HEK293 (cell line): Measurements from ENCODE around the gene SEC24C.

ENCODE experiments used
- PBX3 ChIP-seq: sonication (generic); formaldehyde crosslinking; IDR thresholded peaks from 2 replicates; pipeline ENCODE4 v1.8.1; 2022; ENCODE audit warnings: mild to moderate bottlenecking, moderate library complexity, missing genetic modification reagents
- REST ChIP-seq: fragments of 450-650 bp; formaldehyde crosslinking; IDR thresholded peaks from 2 replicates; pipeline ENCODE4 v1.5.1; 2016; ENCODE audit warnings: missing biosample characterization, missing genetic modification characterization
- TSHZ1 ChIP-seq: fragments of 450-650 bp; formaldehyde crosslinking; IDR thresholded peaks from 2 replicates; pipeline ENCODE4 v1.5.1; 2016; ENCODE audit warnings: missing biosample characterization, missing genetic modification characterization, borderline replicate concordance
- ZBTB21 ChIP-seq: fragments of 450-650 bp; formaldehyde crosslinking; IDR thresholded peaks from 2 replicates; pipeline ENCODE4 v1.5.1; 2017; ENCODE audit warnings: missing biosample characterization, missing genetic modification characterization
- ZBTB44 ChIP-seq: fragments of 450-650 bp; IDR thresholded peaks from 2 replicates; pipeline ENCODE4 v1.5.1; 2018; ENCODE audit warnings: missing biosample characterization, mild to moderate bottlenecking, missing genetic modification characterization
- ZBTB48 ChIP-seq: fragments of 450-650 bp; formaldehyde crosslinking; IDR thresholded peaks from 2 replicates; pipeline ENCODE4 v1.5.1; 2016; ENCODE audit warnings: missing biosample characterization, missing genetic modification characterization
- ZFHX2 ChIP-seq: fragments of 450-650 bp; formaldehyde crosslinking; conservative IDR thresholded peaks from 2 replicates; pipeline ENCODE4 v1.5.1; 2016; ENCODE audit warnings: missing biosample characterization, missing genetic modification characterization
- ZFP69B ChIP-seq: fragments of 450-650 bp; formaldehyde crosslinking; IDR thresholded peaks from 2 replicates; pipeline ENCODE4 v1.5.1; 2016; ENCODE audit warnings: missing biosample characterization, missing genetic modification characterization
- ZNF174 ChIP-seq: fragments of 450-650 bp; formaldehyde crosslinking; IDR thresholded peaks from 2 replicates; pipeline ENCODE4 v1.5.0; 2017; ENCODE audit warnings: missing biosample characterization, mild to moderate bottlenecking, missing genetic modification characterization
- ZNF248 ChIP-seq: fragments of 450-650 bp; formaldehyde crosslinking; IDR thresholded peaks from 2 replicates; pipeline ENCODE4 v1.5.1; 2017; ENCODE audit warnings: missing biosample characterization, missing genetic modification characterization
- ZNF341 ChIP-seq: fragments of 450-650 bp; formaldehyde crosslinking; IDR thresholded peaks from 2 replicates; pipeline ENCODE4; 2016; ENCODE audit warnings: low read depth, missing biosample characterization, missing genetic modification characterization
- ZNF404 ChIP-seq: fragments of 450-650 bp; formaldehyde crosslinking; IDR thresholded peaks from 2 replicates; pipeline ENCODE4 v1.5.1; 2017; ENCODE audit warnings: missing biosample characterization, missing genetic modification characterization
- ZNF426 ChIP-seq: fragments of 450-650 bp; formaldehyde crosslinking; IDR thresholded peaks from 2 replicates; pipeline ENCODE4 v1.5.1; 2017; ENCODE audit warnings: missing biosample characterization, missing genetic modification characterization, mild to moderate bottlenecking, inconsistent platforms, moderate library complexity
- ZNF585B ChIP-seq: fragments of 450-650 bp; formaldehyde crosslinking; IDR thresholded peaks from 2 replicates; pipeline ENCODE4 v1.5.1; 2016; ENCODE audit warnings: missing biosample characterization, missing genetic modification characterization
- ZNF692 ChIP-seq: fragments of 450-650 bp; formaldehyde crosslinking; IDR thresholded peaks from 2 replicates; pipeline ENCODE4 v1.5.1; 2016; ENCODE audit warnings: missing biosample characterization, missing genetic modification characterization
- ZNF707 ChIP-seq: fragments of 450-650 bp; formaldehyde crosslinking; IDR thresholded peaks from 2 replicates; pipeline ENCODE4 v1.5.1; 2016; ENCODE audit warnings: missing biosample characterization, missing genetic modification characterization
- ZNF785 ChIP-seq: fragments of 450-650 bp; formaldehyde crosslinking; IDR thresholded peaks from 2 replicates; pipeline ENCODE4 v1.5.1; 2016; ENCODE audit warnings: missing biosample characterization, missing genetic modification characterization
- TF ChIP-seq, protein P1 (sequence below): fragments of 450-650 bp; formaldehyde crosslinking; IDR thresholded peaks from 2 replicates; pipeline ENCODE4 v1.5.1; 2016; ENCODE audit warnings: missing biosample characterization, missing genetic modification characterization
- TF ChIP-seq, protein P2 (sequence below): fragments of 450-650 bp; formaldehyde crosslinking; conservative IDR thresholded peaks from 2 replicates; pipeline ENCODE4 v1.5.1; 2016; ENCODE audit warnings: low read depth, missing biosample characterization, missing genetic modification characterization

SEC24C gene

DNA sequence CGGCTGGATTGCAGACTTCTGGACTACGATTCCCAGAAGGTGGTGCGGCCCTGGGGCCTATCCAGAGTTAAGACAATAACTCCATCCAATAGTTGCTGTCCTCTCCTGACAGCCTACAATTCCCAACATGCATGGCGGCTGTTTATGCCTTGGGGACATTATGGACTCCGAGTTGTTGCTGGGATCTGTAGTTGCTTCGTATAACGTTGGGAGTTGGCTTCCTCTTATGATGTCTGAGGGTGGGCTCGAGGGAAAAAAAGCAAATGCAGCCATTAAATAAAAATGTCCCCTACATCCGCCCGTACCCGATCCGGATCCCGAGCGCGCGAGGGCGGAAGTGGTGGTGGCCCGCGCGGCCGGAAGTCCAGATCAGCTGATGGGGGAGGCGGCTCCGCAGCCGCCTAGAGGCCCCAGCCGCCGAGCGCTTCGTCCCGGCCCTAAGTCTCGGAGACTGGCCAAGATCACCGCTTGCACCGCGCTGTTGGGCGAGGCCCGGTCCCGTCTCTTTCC lies 41.1 kb downstream of the SEC24C start, which contains the start of gene ZSWIM8 (continued):
- no peak for TF ChIP-seq PBX3
- TF ChIP-seq, protein P1, sequence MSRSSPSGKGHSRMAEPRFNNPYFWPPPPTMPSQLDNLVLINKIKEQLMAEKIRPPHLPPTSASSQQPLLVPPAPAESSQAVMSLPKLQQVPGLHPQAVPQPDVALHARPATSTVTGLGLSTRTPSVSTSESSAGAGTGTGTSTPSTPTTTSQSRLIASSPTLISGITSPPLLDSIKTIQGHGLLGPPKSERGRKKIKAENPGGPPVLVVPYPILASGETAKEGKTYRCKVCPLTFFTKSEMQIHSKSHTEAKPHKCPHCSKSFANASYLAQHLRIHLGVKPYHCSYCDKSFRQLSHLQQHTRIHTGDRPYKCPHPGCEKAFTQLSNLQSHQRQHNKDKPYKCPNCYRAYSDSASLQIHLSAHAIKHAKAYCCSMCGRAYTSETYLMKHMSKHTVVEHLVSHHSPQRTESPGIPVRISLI (tag by site-specific recombination), result no peak
- no peak for TF ChIP-seq ZNF404 (tag by site-specific recombination)
- TF ChIP-seq ZBTB44 (tag by site-specific recombination), result no peak
- TF ChIP-seq ZNF174 (tag by site-specific recombination), result no peak
- no peak for TF ChIP-seq TSHZ1 (tag by site-specific recombination)
- peak; percentile 42; the same call in 1 of the 2 replicates for TF ChIP-seq ZNF692 (tag by site-specific recombination)
- no peak for TF ChIP-seq ZNF707 (tag by site-specific recombination)
- no peak for TF ChIP-seq ZNF585B (tag by site-specific recombination)
- TF ChIP-seq REST (tag by site-specific recombination), result peak; percentile 15; the same call in 1 of the 2 replicates
- TF ChIP-seq ZBTB21, result peak; percentile 68; the same call in 1 of the 2 replicates
- TF ChIP-seq ZNF426 (tag by site-specific recombination), result no peak
- TF ChIP-seq ZNF248 (tag by site-specific recombination), result no peak
- TF ChIP-seq ZFHX2 (tag by site-specific recombination), result no peak
- TF ChIP-seq ZNF785 (tag by site-specific recombination), result no peak
- TF ChIP-seq ZNF341 (tag by site-specific recombination), result peak; percentile 11; the same call in 1 of the 2 replicates
- TF ChIP-seq ZBTB48 (tag by site-specific recombination), result no peak
- TF ChIP-seq ZFP69B, result peak; percentile 68; the same call in 1 of the 2 replicates
- TF ChIP-seq, protein P2, sequence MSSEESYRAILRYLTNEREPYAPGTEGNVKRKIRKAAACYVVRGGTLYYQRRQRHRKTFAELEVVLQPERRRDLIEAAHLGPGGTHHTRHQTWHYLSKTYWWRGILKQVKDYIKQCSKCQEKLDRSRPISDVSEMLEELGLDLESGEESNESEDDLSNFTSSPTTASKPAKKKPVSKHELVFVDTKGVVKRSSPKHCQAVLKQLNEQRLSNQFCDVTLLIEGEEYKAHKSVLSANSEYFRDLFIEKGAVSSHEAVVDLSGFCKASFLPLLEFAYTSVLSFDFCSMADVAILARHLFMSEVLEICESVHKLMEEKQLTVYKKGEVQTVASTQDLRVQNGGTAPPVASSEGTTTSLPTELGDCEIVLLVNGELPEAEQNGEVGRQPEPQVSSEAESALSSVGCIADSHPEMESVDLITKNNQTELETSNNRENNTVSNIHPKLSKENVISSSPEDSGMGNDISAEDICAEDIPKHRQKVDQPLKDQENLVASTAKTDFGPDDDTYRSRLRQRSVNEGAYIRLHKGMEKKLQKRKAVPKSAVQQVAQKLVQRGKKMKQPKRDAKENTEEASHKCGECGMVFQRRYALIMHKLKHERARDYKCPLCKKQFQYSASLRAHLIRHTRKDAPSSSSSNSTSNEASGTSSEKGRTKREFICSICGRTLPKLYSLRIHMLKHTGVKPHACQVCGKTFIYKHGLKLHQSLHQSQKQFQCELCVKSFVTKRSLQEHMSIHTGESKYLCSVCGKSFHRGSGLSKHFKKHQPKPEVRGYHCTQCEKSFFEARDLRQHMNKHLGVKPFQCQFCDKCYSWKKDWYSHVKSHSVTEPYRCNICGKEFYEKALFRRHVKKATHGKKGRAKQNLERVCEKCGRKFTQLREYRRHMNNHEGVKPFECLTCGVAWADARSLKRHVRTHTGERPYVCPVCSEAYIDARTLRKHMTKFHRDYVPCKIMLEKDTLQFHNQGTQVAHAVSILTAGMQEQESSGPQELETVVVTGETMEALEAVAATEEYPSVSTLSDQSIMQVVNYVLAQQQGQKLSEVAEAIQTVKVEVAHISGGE (tag by site-specific recombination), result peak; percentile 95
